HG03139 (cell line): Measurements from ENCODE around the gene FBXO28.
A peak's percentile ranks its signal among the peaks of the same experiment; 100 is the strongest.
"Not testable (repeated sequence)": the region's sequence is repeated elsewhere in the genome, so short reads cannot be mapped to it uniquely, and the experiment has no call there.

ENCODE experiments used
- ATAC-seq: cut with Tn5 transposase; IDR thresholded peaks from one replicate; pipeline ENCODE4 v1.9.1; 2021; ENCODE audit not compliant: unreplicated experiment

The FBXO28 gene

DNA sequence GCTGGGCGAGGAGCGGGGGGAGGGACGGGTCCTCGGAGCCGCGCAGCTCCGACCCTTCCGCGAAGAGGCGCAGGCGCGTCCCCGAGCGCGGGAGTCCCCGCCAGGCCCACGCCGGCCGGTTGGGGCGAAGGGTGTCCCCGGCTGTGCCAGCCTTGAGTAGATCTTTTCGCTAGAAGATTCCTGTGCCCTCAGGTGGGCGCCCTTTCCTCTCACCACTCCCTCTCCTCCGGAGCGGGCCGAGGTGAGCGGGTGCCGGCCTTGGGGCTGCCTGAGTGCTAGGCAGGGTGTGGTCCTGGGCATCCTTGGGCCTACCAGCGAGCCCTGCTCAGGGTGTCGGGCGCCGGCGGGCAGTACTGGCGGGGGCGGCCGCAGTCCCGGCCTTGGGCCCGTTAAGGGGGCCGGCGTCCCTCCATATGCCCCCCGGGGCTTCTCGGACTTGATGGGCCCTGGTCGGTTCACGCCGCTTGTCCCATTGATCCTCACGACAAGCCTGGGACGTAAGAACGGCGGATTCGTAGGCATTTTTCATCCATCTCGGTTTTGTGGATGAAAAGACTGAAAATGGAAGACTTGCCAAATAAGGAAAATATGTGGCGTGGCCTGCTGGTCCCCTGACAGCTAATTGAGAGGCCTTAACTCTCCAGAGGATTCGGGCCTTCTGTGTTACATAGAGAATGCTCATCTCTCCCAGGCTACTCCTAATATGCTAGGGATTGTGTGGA, 69.8 kb downstream of the FBXO28 start:
- peak; percentile 40 for ATAC-seq

DNA sequence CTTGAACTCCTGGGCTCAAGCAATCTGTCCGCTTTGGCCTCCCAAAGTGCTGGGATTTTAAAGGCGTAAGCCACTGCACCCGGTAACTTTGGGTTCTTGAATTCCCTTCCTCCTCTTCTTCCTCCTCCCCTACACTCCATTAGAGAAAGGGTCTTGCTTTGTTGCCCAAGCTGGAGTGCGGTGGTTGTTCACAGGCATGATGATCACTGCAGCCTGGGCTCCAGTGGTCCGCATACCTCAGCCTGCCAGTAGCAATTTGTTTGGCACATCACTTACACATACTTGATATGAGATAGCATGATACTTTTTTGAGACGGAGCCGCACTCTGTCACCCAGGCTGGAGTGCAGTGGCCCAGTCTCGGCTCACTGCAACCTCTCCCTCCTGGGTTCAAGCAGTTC, 71.3 kb downstream of the FBXO28 start:
- ATAC-seq = no peak

DNA sequence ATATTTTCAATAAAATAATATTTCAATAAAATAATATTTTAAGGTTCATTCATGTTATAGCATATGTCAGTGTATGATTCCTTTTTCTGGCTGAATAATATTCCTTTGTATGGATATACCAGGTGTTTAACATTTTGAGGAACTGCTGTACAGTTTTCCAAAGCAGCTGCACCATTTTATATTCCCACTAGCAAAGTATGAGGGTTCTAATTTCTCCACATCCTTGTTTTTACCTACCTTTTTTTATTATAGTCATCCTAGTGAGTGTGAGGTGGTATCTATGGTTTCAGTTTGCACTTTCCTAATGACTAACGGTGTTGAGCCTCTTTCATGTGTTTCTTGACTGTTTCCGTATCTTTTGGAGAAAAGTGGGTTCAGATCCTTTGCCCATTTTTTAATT, 74.4 kb downstream of the FBXO28 start:
- ATAC-seq = no peak

DNA sequence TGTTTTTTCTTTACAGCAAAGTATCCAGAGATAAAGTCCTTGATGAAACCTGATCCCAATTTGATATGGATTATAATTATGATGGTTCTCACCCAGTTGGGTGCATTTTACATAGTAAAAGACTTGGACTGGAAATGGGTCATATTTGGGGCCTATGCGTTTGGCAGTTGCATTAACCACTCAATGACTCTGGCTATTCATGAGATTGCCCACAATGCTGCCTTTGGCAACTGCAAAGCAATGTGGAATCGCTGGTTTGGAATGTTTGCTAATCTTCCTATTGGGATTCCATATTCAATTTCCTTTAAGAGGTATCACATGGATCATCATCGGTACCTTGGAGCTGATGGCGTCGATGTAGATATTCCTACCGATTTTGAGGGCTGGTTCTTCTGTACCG, 75.7 kb downstream of the FBXO28 start:
- no peak for ATAC-seq

DNA sequence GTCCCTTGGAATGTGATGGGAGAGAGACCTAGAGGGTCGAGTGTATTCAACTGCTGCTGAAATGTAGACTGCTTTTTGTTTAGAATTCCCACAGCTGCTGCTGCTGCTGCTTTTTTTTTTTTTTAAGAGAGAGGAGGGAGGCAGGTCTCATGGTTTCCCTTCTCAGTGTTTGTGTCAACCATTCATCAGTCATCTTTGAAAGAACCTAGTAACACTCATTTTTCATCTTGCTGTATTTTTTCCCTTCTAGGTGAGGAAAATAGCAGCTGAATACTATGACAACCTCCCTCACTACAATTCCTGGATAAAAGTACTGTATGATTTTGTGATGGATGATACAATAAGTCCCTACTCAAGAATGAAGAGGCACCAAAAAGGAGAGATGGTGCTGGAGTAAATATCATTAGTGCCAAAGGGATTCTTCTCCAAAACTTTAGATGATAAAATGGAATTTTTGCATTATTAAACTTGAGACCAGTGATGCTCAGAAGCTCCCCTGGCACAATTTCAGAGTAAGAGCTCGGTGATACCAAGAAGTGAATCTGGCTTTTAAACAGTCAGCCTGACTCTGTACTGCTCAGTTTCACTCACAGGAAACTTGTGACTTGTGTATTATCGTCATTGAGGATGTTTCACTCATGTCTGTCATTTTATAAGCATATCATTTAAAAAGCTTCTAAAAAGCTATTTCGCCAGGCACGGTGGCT, 78.3 kb downstream of the FBXO28 start:
- ATAC-seq = no peak

DNA sequence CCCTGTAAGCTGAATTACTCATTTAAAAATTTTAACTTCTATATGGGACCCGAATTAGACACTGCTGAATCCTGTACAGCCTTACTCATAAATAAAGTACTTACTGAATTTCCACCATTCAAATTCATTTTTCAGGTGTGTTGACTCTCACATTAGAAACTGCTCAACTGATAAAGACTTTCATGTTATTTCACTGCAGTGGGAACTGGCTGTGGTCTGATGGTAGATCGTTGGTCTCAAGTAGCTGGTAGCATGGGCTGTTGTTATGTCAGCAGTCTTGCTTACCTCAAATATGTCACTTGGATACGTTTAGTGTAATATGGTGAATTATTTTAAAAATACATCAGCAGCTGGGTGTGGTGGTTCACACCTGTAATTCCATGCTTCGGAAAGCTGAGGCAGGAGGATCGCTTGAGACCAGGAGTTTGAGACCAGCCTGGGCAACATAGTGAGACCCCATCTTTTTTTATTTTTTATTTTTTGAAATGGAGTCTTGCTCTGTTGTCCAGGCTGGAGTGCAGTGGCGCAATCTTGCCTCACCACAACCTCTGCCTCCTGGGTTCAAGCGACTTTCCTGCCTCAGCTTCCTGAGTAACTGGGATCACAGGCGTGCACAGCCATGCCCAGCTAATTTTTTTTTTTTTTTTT, 79.5 kb downstream of the FBXO28 start:
- no peak for ATAC-seq

DNA sequence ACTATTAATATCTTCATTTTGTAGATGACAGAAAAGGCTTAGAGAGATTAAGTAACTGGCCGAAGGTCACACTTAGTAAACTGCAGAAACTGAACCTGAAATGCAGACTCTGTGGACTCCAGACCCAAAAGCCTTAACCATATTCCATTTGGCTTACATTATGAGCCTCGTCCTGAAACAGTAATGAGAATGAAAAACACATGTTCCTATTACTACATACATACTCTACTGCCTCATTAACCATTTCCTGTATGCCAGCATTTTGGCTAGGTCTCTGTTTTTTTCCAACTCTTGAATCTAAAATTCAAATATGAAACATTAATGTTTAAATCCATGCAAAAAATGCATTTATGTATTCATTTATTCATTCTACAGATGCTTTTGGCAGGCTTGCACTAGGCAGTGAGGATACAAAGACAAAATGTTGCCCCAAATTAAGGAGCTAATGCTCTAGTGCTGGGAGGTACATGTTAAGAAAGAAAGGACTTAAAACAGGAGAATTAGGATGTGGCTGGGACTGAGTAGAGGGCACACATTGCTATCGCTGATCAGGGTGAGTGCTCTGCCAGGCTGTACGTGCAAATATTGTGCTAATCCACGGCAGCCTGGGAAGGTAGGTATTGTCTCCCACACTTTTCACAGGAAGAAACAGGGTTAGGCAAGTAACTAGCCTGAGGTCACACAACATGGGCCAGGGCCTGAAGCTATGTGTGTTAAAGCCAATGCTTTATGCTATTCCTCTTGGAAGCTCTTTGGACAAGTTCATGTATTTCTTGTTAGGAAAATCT, 83.1 kb downstream of the FBXO28 start:
- ATAC-seq = no peak

DNA sequence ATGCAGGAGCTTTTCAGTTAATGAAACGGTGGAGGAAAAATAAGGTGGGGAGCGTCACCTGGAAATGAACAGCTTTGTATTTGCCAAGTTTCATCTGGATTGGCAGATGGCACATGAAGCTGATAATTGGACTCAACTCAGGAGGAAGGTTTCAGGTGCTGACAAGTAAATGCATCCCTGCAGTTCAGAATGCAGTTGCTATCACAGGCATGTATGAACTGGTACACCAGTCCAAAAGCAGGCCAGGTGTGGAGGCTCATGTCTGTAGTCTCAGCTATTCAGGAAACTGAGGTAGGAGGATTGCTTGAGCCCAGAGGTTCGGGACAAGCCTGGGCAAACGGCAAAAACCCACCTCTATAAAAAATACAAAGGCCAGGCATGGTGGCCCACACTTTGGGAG, 84.7 kb downstream of the FBXO28 start:
- ATAC-seq = no peak

DNA sequence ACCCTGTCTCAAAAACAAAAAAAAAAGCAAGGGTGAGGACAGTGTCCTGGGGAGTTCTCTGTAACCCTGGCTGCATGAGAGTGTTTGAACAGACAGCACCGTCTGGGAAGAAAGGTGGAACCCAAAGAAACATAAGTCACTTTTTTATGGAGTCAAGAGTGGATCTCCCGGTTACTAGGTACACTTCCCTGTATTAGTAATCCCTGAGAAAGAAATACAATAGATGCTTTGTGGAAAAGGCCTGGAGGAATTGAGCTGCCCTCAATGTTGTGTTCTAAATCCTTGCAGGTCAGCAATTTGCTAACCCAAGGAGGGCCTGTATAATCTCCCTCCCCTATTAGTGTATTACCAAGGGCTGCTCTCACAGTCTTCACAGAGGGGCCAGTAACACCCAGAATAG, 85.8 kb downstream of the FBXO28 start:
- ATAC-seq = no peak

DNA sequence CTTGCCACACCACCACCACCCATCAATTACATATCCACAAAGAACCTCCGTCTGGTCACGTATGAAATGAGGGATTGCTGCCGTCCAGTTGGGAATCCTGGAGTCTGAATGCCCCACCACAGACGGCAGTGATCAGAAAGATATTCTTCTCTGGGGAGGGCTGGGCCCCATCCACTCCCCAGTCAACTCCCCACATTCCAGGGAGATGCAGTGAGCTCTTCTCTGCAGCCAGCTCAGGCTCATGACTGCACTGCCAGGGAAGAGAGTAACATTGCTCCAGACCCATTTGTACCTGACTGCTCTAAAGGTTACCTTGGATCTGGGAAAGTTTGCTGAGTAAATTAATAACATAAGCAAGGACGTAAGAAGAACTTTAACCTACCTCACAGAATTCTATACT, 87.5 kb downstream of the FBXO28 start:
- no peak for ATAC-seq

DNA sequence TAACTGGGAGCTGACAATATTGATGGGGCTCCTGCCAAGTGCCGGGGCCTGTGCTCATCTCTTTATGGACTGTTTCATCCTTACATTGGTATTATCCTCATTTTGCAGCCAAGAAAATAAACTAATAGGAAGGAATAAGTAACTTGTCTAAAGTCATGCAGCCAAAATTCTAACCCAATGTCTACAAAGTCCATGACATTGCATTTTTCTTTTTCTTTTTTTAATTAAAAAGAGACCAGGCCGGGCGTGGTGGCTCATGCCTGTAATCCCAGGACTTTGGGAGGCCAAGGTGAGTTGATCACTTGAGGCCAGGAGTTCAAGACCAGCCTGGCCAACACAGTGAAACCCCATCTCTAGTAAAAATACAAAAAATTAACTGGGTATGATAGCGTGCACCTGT, 87.9 kb downstream of the FBXO28 start:
- no peak for ATAC-seq

DNA sequence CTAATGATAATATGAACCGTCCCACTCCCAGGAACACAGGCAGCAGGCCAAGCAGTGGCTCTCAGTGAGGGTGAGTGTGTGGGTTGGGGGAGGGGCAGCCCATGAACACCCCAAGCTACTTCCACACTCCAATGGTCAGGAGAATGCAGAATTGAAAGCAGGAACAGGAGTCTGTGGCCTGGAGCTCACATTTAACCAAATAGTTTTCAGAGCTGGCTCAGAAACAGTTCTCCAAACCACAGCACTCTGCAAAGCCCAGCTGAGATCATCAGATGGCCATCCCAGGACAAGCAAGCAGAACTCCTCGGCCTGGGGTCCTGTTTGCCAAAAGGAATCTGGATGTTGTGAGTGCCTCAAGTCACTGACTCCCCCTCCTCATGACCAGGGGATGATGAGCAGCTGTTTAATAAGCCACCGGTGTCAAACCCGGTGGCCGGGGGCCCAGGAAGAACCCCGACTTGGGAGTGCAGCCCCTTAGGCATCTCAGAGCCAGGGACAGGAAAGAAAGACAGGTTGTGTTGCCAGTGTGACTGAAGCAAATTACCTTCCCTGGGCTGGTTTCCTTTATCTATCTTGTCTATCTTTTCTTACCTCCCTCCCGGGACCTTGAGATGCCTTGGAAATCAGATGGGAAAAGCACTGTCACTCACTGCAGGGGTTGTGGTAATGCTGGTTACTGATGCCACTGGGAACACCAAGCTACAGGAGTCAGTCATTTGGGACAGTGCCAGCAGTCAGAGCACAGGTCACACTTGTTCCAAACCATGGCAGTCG, 89.5 kb downstream of the FBXO28 start:
- peak; percentile 52 for ATAC-seq

DNA sequence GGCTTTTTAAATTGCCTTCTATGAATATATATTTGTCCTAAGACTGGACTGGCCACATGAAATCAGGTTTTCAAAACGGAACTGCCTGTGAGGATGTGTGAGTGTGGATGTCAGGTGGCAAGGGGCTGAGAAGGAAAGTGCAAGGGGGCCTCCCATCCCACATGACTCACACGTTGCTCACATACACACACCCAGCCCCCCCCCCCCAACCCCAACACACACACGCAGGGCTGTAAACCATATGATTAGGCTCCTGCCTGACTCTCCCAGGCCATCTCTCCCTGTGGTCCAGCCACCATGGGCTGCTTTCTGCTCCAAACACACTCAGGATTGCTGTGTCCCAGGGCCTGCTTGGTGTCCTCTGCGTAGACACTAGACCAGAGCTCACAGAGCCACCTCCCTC, 91.5 kb downstream of the FBXO28 start:
- ATAC-seq = no peak

DNA sequence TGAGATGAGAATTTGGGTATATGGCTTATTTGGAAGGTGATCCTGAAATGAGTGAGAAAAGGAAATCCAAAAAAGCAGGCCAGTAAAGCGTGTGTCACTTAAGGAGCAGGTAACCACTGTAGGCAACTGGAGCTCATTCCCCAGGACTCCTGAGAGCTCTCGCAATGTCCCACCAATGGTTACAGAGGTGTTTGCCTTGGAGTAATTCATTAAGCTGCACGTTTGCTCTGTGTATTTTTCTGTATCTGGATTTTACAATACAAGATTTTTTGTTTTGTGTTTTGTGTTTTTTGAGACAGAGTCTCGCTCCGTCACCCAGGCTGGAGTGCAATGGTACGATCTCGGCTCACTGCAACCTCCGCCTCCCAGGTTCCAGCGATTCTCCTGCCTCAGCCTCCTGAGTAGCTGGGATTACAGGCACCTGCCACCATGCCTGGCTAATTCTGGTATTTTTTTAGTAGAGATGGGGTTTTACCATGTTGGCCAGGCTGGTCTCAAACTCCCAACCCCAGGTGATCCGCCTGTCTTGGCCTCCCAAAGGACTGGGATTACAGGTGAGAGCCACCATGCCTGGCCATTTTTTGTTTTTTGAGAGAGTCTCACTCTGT, 92.1 kb downstream of the FBXO28 start:
- ATAC-seq = not testable (repeated sequence)

DNA sequence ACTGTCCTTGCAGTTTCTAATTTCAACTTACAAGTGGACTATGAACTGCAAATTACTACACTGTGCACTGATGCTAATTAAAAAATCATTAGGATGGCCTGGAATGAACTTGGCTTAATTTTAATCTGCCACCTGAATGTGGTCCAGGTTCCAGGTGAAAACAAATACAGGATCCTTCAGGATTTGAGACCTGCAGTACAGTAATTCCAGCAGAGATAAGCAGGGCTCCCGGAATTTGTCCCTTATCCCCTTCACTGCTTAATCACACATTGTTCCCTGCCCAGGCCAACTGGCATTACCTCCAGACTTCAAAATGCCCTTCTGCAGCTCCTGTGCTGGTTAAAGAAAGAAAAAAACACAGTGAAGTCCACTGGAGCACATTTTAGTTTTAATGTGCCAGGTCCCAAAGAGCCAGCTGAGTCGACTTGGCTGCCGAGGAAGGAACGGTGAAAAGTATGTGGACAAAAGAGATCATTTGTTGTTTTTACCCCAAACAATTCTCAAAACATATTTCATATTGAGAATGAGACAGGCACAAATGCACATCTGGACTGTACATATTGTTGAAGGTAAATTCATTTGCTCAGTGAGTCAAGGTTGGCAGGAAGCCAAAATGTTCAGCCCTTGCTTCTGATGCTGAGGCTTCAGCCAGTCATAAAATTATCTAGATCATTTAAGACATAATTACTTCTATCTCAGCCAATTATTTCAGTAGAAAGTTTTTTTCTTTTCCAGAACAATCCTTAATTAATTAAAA, 97.5 kb downstream of the FBXO28 start:
- no peak for ATAC-seq
